Vagina (tissue), 2 donors: ENCODE data around the gene KRTAP12-1. TPM values are rescaled to one million over a fixed set of nuclear protein-coding genes. Genes with fewer than 3 reads are reported as not detected.
"Not testable (repeated sequence)": the region's sequence is repeated elsewhere in the genome, so short reads cannot be mapped to it uniquely, and the experiment has no call there.

ENCODE experiments used
- DNase-seq, 2 donors: peaks; one replicate each; pipeline ENCODE4 v3.0.0-alpha.2; 2017; ENCODE audit errors: extremely low spot score in 2 of 2
- H3K27ac ChIP-seq: fragments of 200-600 bp; sonication (generic); one replicate; pipeline ENCODE4 v1.5.1; 2019
- H3K27me3 ChIP-seq: fragments of 200-600 bp; sonication (generic); one replicate; pipeline ENCODE4 v1.5.1; 2019
- H3K36me3 ChIP-seq, 2 donors: fragments of 200-600 bp; sonication (generic); one replicate each; pipeline ENCODE4 v1.5.1; 2017 to 2019
- H3K4me1 ChIP-seq: fragments of 200-600 bp; sonication (generic); one replicate; pipeline ENCODE4 v1.5.1; 2019
- H3K4me3 ChIP-seq, 2 donors: fragments of 200-600 bp; sonication (generic); 1 replicate in 1 of 2; 2 replicates in 1 of 2; pipeline ENCODE4 v1.5.1; 2016 to 2019
- H3K9me3 ChIP-seq: fragments of 200-600 bp; sonication (generic); one replicate; pipeline ENCODE4 v1.5.1; 2019
- POLR2A ChIP-seq, 2 donors: fragments of 450-650 bp; IDR thresholded peaks; one replicate each; pipeline ENCODE4 v1.6.1; 2017; ENCODE audit warnings: antibody characterized with exemption in 2 of 2, mild to moderate bottlenecking in 2 of 2, moderate library complexity in 2 of 2
- POLR2AphosphoS5 ChIP-seq, 2 donors: sonication (generic); formaldehyde crosslinking; IDR thresholded peaks; one replicate each; pipeline ENCODE4 v1.9.0; 2017; ENCODE audit warnings: antibody characterized with exemption in 2 of 2, mild to moderate bottlenecking in 2 of 2, low read depth in 1 of 2; ENCODE audit not compliant: insufficient read depth in 1 of 2
- intact Hi-C: fragments of 100-400 bp; cut with DNase I; formaldehyde crosslinking; loops from one replicate; pipeline ENCODE4 v1.15.1; 2023
- total RNA-seq: library from RNA; depleted of rRNA; stranded (reverse); fragments of >200 nt; gene quantifications from one replicate; pipeline ENCODE4 v1.2.3, GENCODE V29; 2016
- TF ChIP-seq, protein P1 (sequence below), 3 experiments: fragments of 450-650 bp in 2 of 3; fragments of 200-600 bp in 1 of 3; sonication (generic) in 1 of 3; IDR thresholded peaks; one replicate each; pipeline ENCODE4 v1.5.1; 2017 to 2019; ENCODE audit warnings: antibody characterized with exemption in 3 of 3, mild to moderate bottlenecking in 2 of 3, moderate library complexity in 2 of 3

The KRTAP12-1 gene
- total RNA-seq, 1 donor from 2014 or later: not detected

DNA sequence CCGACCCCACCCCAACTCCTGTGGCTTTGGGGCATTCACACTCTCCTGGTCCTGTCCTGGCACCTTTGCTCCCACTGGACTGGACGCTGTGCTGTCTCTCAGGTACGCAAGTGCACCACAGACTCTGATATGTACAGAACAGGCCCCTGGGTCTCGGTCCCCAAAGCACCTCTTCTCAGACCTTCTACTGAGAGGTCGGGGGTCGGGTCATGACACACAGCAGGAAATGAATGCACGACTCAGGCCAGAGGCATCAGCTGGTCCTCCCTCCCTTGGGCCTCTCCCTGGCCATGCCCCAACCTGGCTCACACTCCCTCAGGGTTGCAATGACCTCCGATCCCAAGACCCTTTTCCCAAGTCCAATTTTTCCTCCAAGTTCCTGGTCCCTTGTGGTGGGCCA, 13.2 kb upstream of the KRTAP12-1 start:
- peak; percentile 54 to 81 for DNase-seq
- H3K4me1 ChIP-seq: no peaks in the 10 kb centered on the region
- H3K9me3 ChIP-seq: no peaks in the 10 kb centered on the region
- H3K36me3 ChIP-seq: no peaks in the 10 kb centered on the region
- no peak for TF ChIP-seq POLR2AphosphoS5 (IDR thresholded peaks at IDR 0.05; ENCODE audit: insufficient read depth in 1 of 2, low read depth in 1 of 2)
- TF ChIP-seq, protein P1, sequence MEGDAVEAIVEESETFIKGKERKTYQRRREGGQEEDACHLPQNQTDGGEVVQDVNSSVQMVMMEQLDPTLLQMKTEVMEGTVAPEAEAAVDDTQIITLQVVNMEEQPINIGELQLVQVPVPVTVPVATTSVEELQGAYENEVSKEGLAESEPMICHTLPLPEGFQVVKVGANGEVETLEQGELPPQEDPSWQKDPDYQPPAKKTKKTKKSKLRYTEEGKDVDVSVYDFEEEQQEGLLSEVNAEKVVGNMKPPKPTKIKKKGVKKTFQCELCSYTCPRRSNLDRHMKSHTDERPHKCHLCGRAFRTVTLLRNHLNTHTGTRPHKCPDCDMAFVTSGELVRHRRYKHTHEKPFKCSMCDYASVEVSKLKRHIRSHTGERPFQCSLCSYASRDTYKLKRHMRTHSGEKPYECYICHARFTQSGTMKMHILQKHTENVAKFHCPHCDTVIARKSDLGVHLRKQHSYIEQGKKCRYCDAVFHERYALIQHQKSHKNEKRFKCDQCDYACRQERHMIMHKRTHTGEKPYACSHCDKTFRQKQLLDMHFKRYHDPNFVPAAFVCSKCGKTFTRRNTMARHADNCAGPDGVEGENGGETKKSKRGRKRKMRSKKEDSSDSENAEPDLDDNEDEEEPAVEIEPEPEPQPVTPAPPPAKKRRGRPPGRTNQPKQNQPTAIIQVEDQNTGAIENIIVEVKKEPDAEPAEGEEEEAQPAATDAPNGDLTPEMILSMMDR (IDR thresholded peaks at IDR 0.05): no peak
- no peak for TF ChIP-seq POLR2A (IDR thresholded peaks at IDR 0.05)
- no peaks in the 10 kb centered on the region for H3K27me3 ChIP-seq
- intact Hi-C loops: no loop called here
- no peak overlapping the region for H3K4me3 ChIP-seq
- no peak overlapping the region for H3K27ac ChIP-seq

DNA sequence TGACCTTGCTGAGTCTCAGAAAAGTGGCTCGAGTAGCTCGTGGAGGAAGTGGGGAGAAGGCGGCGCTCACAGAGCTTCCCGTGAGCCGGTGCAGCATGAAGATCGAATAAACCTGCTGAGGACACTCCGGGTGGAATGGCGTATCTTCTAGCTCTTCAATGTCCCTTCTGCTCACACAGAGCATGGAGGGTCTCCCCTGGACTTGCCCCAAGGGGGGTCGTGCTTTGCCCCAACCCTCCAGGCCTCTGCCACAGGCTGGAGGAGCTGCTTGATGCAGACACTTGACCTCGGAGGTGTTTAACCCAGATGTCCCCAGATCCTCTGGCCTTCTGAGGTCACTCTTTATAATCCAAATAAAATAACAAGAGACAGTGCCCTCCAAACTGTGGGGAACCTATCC, 12.8 kb upstream of the KRTAP12-1 start:
- H3K27me3 ChIP-seq: no peaks in the 10 kb centered on the region
- DNase-seq: peak; percentile 64 to 81
- H3K36me3 ChIP-seq: no peaks in the 10 kb centered on the region
- H3K4me3 ChIP-seq: no peak overlapping the region
- H3K4me1 ChIP-seq: no peaks in the 10 kb centered on the region
- TF ChIP-seq POLR2A (IDR thresholded peaks at IDR 0.05): no peak
- no peak for TF ChIP-seq POLR2AphosphoS5 (IDR thresholded peaks at IDR 0.05; ENCODE audit: insufficient read depth in 1 of 2, low read depth in 1 of 2)
- TF ChIP-seq, protein P1 (IDR thresholded peaks at IDR 0.05): no peak
- no peak overlapping the region for H3K27ac ChIP-seq
- H3K9me3 ChIP-seq: no peaks in the 10 kb centered on the region
- intact Hi-C loops: no loop called here

DNA sequence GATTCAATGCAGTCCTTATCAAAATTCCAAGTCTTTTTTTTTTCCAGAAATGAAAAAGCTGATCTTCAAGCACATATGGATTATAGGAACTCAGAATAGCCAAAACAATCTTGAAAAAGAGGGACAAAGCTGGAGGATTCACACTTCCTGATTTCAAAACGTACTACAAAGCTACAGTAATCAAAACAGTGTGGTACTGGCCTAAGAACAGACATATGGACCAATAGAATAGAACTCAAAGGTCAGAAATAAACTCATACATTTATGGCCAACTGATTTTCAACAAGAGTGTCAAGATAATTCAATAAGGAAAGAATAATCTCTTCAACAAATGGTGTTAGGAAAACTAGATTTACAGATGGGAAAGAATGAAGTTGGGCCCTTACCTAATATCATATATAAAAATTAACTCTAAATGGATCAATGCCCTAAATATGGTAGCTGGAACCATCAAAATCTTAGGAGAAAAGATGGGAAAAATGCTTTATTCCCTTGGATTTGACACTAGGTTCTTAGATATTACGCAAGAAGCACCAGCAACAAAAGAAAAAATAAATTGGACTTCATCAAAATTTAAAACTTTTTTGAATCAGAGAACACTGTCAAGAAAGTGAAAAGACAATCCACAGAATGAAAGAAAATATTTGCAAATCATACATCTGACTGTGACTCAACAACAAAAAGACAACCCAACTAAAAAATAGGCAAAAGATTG, 11.0 kb upstream of the KRTAP12-1 start:
- Histone ChIP-seq H3K4me3 (no peak overlapping the region), H3K27me3 (no peaks in the 10 kb centered on the region), H3K36me3 (no peaks in the 10 kb centered on the region), H3K27ac (no peak overlapping the region), H3K9me3 (no peaks in the 10 kb centered on the region), H3K4me1 (no peaks in the 10 kb centered on the region)
- TF ChIP-seq POLR2A (IDR thresholded peaks at IDR 0.05) (no peak), POLR2AphosphoS5 (IDR thresholded peaks at IDR 0.05; ENCODE audit: insufficient read depth in 1 of 2, low read depth in 1 of 2) (no peak)
- TF ChIP-seq, protein P1 (IDR thresholded peaks at IDR 0.05): no peak
- intact Hi-C loops: no loop called here
- no peak for DNase-seq

DNA sequence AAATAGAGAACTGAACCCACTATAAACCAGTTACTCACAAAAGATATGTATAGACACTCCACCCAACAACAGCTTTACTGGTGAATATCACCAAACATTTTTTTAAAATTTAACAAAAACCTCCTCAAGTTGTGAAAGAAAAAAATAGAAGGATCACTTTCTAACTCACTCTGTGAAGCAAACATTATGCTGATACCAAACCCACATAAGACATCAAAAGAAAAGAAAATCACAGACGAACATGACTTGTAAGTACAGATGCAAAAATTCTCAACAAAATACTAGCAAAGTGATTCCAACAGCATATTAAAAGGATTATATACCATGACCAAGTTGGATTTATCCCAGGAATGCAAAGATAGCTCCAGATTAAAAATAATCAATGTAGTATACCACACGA, 9.7 kb upstream of the KRTAP12-1 start:
- intact Hi-C loops: no loop called here

DNA sequence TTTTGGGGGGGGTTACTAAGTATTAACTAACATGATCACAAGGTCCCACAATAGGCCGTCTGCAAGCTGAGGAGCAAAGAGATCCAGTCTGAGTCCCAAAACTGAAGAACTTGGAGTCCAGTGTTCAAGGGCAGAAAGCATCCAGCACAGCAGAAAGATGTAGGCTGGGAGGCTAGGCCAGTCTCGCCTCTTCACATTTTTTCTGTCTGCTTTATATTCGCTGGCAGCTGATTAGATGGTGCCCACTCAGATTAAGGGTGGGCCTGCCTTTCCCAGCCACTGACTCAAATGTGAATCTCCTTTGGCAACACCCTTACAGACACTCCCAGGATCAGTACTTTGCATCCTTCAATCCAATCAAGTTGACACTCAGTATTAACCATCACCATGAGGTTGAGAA, 7.8 kb upstream of the KRTAP12-1 start:
- H3K27me3 ChIP-seq, H3K4me1 ChIP-seq, intact Hi-C loops, H3K4me3 ChIP-seq, H3K9me3 ChIP-seq, H3K27ac ChIP-seq, H3K36me3 ChIP-seq: not testable (repeated sequence)
- peak in 1 of 2 donors; percentile 52 for DNase-seq

More for the DNA sequence above, 9.7 kb upstream of the KRTAP12-1 start:
- Histone ChIP-seq H3K27me3 (no peaks in the 10 kb centered on the region), H3K9me3 (no peaks in the 10 kb centered on the region), H3K4me3 (no peak overlapping the region), H3K4me1 (no peaks in the 10 kb centered on the region), H3K27ac (no peak overlapping the region), H3K36me3 (no peaks in the 10 kb centered on the region)
- no peak for TF ChIP-seq POLR2A (IDR thresholded peaks at IDR 0.05)
- no peak for TF ChIP-seq POLR2AphosphoS5 (IDR thresholded peaks at IDR 0.05; ENCODE audit: insufficient read depth in 1 of 2, low read depth in 1 of 2)
- TF ChIP-seq, protein P1 (IDR thresholded peaks at IDR 0.05): no peak
- DNase-seq: no peak
